HG03095 (cell line): ENCODE data around the gene ASXL1.

Experiments used
- ATAC-seq: cut with Tn5 transposase; IDR thresholded peaks from one replicate; pipeline ENCODE4 v1.9.1; 2021; ENCODE audit warnings: moderate library complexity; ENCODE audit not compliant: unreplicated experiment

The ASXL1 gene

GRCh38 chr20:32477594-32478512 lies 119.7 kb downstream of the ASXL1 start:
- ATAC-seq: no peak

DNA sequence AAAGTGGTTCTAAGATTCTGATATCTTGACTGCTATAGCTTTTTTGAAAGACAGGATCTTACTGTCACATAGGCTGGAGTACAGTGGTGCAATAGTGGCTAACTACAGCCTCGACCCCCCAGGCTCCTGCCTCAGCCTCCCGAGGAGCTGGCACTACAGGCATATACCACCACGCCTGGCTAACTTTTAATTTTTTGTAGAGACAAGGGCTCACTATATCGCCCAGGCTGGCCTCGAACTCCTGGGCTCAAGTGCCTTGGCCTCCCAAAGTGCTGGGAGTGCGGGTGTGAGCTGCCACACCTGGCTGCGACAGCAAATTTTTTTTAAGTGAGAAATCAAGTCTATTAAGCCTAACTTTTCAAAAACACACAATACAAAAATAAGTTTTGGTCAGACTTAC lies 120.4 kb downstream of the ASXL1 start:
- ATAC-seq: no peak

DNA sequence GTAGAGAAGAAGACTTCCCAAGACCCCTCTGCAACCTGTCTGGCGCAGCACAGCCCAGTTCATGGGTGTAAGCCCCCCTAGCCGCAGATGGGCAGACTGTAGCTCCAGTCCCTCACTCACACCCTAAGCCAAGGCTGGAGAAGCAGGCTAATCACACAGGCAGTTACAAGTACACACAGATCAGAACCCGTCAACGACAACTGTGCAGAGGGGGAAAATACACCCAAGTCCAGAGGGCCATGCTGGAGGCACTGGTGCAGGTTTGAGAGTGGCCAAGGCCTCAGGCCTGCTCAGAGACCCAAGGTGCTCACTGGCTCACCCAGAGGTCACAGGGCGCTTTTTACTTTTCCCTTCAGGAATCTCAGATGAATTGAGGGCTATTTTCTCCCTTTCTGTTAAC lies 120.9 kb downstream of the ASXL1 start:
- ATAC-seq: no peak

DNA sequence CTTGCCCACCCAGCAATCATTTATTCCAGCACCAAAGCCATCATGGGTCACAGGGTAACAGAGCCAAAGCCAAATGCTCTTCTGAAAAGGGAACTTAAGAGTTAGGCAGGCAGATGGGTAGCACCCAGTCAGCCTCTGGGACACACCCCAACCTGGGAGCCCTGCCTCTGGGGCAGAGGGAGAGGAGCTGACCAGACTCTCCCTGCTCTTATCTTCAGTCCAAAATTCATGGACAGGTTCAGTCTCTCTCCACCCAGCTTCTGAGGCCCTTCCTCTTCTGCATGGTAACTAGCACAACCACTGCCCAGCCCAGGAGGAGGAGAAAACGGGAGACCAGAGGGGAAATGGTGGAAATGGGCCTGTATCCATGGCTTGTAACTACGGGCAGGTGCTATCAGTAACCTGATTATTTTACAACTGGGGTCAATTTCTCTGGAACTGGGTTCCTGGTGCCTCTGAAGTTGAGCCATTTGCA lies 121.6 kb downstream of the ASXL1 start:
- no peak for ATAC-seq

GRCh38 chr20:32480371-32481241 lies 122.5 kb downstream of the ASXL1 start:
- ATAC-seq: no peak

DNA sequence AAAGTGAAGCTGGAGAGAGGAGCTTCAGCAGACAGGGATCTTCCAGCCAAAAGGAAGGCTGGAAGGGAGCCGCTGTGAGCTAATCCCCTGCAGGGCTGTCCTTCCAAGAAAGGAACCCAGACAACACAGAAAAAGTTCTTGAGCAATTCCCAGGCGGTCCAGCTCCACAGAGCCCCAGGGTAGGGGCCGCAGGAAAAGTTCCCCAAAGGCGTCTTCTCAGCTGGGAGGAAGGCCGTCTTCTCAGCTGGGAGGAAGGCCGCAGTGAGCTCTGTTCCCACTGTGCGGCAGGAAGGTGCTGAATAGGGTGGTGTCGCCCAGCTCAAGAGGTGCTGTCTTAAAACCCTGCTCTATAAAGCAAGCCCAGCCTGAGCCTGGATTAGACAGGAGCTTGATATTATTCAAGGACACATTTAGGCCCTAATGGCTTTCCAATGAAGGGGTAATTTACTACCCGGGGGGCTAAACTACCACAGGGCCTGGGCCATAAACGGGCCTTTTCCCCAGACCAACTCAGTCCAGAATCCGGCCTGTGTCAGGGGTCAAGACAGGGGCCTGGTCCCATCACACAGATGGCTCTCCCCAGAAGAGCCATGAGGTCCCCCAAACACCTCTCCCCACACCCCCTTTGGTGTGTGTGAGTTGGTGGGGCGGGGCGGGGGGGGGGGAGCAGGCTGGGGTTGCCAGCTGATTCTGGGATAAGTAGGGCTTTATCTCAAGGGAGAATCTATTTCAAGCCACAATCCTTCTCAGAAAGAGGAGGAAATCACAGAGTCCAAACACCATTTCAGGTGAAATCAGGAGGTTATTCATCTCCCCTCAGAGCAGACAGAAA lies 123.4 kb downstream of the ASXL1 start:
- no peak for ATAC-seq

DNA sequence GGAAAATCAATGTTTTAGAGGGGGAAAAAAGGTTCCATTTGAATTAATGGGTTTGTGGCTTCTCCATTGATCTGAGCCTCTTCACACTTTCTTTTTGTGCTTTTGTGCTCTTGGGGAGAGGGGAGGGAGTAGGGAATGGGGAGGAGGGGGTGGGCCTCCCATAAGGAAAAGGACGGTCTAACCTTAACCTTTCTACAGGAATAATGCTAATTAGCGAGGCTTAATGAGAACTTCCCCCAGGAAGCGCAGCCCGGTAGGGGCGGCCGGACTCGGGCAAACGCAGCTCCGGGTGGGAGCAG lies 124.0 kb downstream of the ASXL1 start:
- ATAC-seq: no peak

DNA sequence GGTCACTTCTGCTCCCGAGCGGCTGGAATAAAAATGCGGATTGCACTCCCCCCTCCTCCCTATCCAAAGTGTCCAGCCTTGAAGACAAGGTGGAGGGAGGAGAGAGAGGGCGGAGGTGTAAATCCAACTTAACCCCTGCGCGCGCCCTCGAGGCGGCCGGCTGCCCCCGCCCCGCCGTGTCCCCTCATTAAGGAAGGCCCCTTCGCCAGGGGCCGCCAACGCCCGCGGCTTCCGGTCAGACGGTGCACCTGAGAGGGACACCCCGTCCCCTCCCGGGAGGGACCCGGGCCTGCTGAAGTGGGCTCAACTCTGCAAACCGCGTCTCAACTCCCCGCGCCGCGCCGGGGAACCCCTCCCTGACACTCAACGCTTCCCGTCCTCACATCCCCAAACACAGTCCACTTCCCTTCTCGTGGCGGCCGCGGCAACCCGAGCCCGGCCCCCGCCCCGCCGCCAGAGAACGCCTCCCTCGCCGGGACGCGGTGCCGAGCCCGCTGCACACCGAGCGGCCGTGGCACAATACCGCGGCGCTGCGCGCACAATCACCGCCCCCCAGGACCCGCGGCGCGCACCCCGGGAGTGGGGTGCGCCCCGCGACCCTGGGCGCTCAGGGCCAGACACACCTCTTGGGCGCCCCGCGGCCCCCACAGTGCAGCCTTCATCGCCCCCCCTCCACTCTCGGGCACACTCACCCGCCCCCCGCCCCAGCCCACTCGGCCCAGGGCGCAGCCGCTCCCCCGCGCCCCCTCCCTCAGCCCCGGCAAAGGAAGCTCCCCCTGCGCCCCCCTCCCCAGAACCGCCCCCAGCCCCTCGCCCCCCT lies 124.5 kb downstream of the ASXL1 start:
- ATAC-seq: no peak

GRCh38 chr20:32483351-32484224 lies 125.5 kb downstream of the ASXL1 start:
- ATAC-seq: no peak

DNA sequence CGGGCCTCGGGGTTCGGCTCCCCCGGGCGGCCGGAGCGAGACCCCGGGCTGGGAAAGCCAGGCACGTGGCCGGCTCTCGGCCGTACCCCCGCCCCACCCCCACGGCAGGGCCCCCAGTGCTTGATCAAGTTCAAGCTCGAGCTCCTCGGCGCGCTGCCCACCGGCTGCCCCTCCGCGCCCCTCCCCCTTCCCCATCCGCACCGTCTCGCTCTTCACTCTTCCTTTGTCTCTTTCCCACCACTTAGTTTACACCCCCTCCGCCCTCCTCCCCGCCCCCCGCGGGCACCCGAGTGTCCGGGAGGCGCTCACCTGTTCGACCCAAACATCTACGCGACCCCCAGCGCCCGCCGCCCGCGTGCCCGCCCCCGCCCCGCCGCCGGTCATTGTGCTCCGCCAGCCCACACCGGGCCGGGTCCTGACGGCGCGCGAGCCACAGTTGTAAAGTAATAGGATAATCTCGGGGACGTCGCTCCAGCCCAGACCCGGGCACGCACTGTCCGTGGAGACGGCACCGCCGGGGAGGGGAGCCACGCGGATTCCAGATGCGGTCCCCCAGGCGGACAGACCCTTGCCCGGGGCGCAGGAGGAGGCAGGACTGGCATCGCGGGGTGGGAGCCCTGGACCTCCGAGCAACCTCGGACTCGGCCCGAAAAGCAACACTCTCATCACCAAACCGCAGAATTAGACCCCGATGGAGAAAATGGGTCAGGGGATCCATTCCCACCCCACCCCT lies 126.3 kb downstream of the ASXL1 start:
- ATAC-seq: no peak

GRCh38 chr20:32484958-32485769 lies 127.0 kb downstream of the ASXL1 start:
- ATAC-seq: peak; percentile 61

GRCh38 chr20:32485770-32486478 lies 127.8 kb downstream of the ASXL1 start:
- no peak for ATAC-seq

- ATAC-seq: no peak
Observed at GRCh38 chr20:32487381-32487780, 129.2 kb downstream of the ASXL1 start.

DNA sequence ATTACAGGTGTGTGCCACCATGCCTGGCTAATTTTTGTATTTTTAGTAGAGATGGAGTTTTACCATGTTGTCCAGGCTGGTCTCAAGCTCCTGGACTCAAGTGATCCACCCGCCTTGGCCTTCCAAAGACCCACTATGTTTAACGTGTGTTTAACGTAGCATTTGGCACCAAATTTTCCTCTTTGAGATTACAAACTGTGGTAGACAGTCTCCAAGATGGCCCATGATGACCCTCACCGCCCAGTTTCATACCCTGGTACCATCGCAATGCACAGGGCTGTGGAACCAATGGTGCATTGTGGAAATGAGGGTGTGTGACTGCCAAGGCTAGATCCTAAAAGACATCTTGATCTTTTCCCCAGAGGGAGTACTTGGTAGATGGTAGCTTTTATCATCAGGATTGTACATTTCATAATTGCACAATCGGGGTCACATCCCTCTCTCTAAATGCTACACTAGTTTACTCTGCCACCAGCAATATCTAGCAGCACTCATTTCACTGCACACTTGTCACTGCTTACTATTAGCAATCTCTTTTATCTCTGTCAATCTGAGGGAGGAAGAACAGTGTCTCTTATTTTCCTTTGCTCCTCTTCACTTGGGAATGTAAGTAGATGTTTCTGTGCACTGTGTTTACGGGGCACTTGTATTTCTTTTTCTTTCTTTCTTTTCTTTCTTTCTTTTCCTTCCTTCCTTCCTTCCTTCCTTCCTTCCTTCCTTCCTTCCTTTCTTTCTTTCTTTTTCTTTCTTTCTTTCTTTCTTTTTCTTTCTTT lies 130.1 kb downstream of the ASXL1 start:
- no peak for ATAC-seq
